OCI-LY1 (cell line): Measurements from ENCODE around the gene MVB12B.

Source experiments
- EZH2 ChIP-seq: fragments of 200-600 bp; sonication (generic), shearing (Covaris generic); IDR thresholded peaks from 2 replicates; pipeline ENCODE4 v1.8.0; 2017; ENCODE audit warnings: borderline replicate concordance, mixed run types, mild to moderate bottlenecking, antibody characterized with exemption, low read length, moderate library complexity, mixed read lengths
- TF ChIP-seq, protein P1 (sequence below): fragments of 200-600 bp; sonication (generic), shearing (Covaris generic); IDR thresholded peaks from 2 replicates; pipeline ENCODE4 v1.5.1; 2017; ENCODE audit warnings: mild to moderate bottlenecking, antibody characterized with exemption, low read length, moderate library complexity, mixed read lengths

- TF ChIP-seq, protein P1, sequence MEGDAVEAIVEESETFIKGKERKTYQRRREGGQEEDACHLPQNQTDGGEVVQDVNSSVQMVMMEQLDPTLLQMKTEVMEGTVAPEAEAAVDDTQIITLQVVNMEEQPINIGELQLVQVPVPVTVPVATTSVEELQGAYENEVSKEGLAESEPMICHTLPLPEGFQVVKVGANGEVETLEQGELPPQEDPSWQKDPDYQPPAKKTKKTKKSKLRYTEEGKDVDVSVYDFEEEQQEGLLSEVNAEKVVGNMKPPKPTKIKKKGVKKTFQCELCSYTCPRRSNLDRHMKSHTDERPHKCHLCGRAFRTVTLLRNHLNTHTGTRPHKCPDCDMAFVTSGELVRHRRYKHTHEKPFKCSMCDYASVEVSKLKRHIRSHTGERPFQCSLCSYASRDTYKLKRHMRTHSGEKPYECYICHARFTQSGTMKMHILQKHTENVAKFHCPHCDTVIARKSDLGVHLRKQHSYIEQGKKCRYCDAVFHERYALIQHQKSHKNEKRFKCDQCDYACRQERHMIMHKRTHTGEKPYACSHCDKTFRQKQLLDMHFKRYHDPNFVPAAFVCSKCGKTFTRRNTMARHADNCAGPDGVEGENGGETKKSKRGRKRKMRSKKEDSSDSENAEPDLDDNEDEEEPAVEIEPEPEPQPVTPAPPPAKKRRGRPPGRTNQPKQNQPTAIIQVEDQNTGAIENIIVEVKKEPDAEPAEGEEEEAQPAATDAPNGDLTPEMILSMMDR, result no peak
- no peak for TF ChIP-seq EZH2
Observed at GRCh38 chr9:126452106-126452505, 125.5 kb downstream of the MVB12B start.
